SK-N-SH treated with all-trans-retinoic acid at 6 μM for 48 hours (cell line): ENCODE measurements around the gene SPOUT1.

Experiments used
- ATAC-seq: fragments of 200-7000 bp; cut with Tn5 transposase; 3 replicates; pipeline ENCODE4 v1.9.1; 2020; ENCODE audit warnings: mild to moderate bottlenecking, moderate library complexity
- ARNTL ChIP-seq: fragments of 450-650 bp; formaldehyde crosslinking; IDR thresholded peaks from 2 replicates; pipeline ENCODE4 v1.5.0; 2020; ENCODE audit warnings: low read depth, mild to moderate bottlenecking, moderate library complexity, borderline replicate concordance
- CREB5 ChIP-seq: fragments of 250-450 bp; sonication (Bioruptor Pico); IDR thresholded peaks from 2 replicates; pipeline ENCODE4 v1.5.1; 2020; ENCODE audit warnings: low read depth, mild to moderate bottlenecking, moderate library complexity
- CSDC2 ChIP-seq: fragments of 250-450 bp; sonication (Bioruptor Pico); IDR thresholded peaks from 2 replicates; pipeline ENCODE4 v1.5.0; 2020; ENCODE audit warnings: mild to moderate bottlenecking, moderate library complexity
- CSRNP3 ChIP-seq: fragments of 250-450 bp; sonication (Bioruptor Pico); IDR thresholded peaks from 2 replicates; pipeline ENCODE4 v1.5.1; 2021; ENCODE audit warnings: mild to moderate bottlenecking, moderate library complexity
- ESRRG ChIP-seq: fragments of 250-450 bp; sonication (Bioruptor Pico); IDR thresholded peaks from 2 replicates; pipeline ENCODE4 v1.6.1; 2021; ENCODE audit warnings: mild to moderate bottlenecking
- GLIS3 ChIP-seq: fragments of 250-450 bp; sonication (Bioruptor Pico); IDR thresholded peaks from 2 replicates; pipeline ENCODE4 v1.5.0; 2020; ENCODE audit warnings: mild to moderate bottlenecking, moderate library complexity
- ISL1 ChIP-seq: fragments of 250-450 bp; sonication (Bioruptor Pico); IDR thresholded peaks from 2 replicates; pipeline ENCODE4 v2.1.2; 2022; ENCODE audit warnings: mild to moderate bottlenecking, moderate library complexity
- OSR1 ChIP-seq: fragments of 250-450 bp; sonication (Bioruptor Pico); IDR thresholded peaks from 2 replicates; pipeline ENCODE4 v1.8.0; 2022; ENCODE audit warnings: moderate library complexity, mild to moderate bottlenecking, inconsistent platforms
- POU6F1 ChIP-seq: fragments of 250-450 bp; sonication (Bioruptor Pico); IDR thresholded peaks from 2 replicates; pipeline ENCODE4 v1.8.0; 2021; ENCODE audit warnings: low read depth, mild to moderate bottlenecking, moderate library complexity, borderline replicate concordance
- RARB ChIP-seq: fragments of 250-450 bp; sonication (Bioruptor Pico); IDR thresholded peaks from 2 replicates; pipeline ENCODE4 v1.8.0; 2021; ENCODE audit warnings: mild to moderate bottlenecking, moderate library complexity
- SNAI2 ChIP-seq: fragments of 250-450 bp; sonication (Bioruptor Pico); IDR thresholded peaks from 2 replicates; pipeline ENCODE4 v1.5.0; 2020; ENCODE audit warnings: mild to moderate bottlenecking, moderate library complexity
- TCF4 ChIP-seq: fragments of 250-450 bp; sonication (Bioruptor Pico); IDR thresholded peaks from 2 replicates; pipeline ENCODE4 v1.8.0; 2021; ENCODE audit warnings: mild to moderate bottlenecking, moderate library complexity, borderline replicate concordance
- TOX ChIP-seq: fragments of 250-450 bp; sonication (Bioruptor Pico); IDR thresholded peaks from 2 replicates; pipeline ENCODE4 v1.8.0; 2021; ENCODE audit warnings: mild to moderate bottlenecking, moderate library complexity, borderline replicate concordance
- TSHZ2 ChIP-seq: fragments of 250-450 bp; sonication (Bioruptor Pico); IDR thresholded peaks from 2 replicates; pipeline ENCODE4 v1.5.0; 2020; ENCODE audit warnings: mild to moderate bottlenecking, moderate library complexity
- ZC3H10 ChIP-seq: fragments of 250-450 bp; sonication (Bioruptor Pico); IDR thresholded peaks from 2 replicates; pipeline ENCODE4 v1.5.1; 2021; ENCODE audit warnings: mild to moderate bottlenecking, moderate library complexity
- ZFP3 ChIP-seq: fragments of 250-450 bp; sonication (Bioruptor Pico); IDR thresholded peaks from 2 replicates; pipeline ENCODE4 v1.5.0; 2020; ENCODE audit warnings: mild to moderate bottlenecking, moderate library complexity
- ZFP30 ChIP-seq: fragments of 450-650 bp; formaldehyde crosslinking; IDR thresholded peaks from 2 replicates; pipeline ENCODE4 v1.5.0; 2022; ENCODE audit warnings: mild to moderate bottlenecking, moderate library complexity
- ZNF565 ChIP-seq: fragments of 450-650 bp; formaldehyde crosslinking; conservative IDR thresholded peaks from 2 replicates; pipeline ENCODE4 v1.5.0; 2020; ENCODE audit warnings: low read depth, mild to moderate bottlenecking, moderate library complexity
- ZNF70 ChIP-seq: fragments of 450-650 bp; formaldehyde crosslinking; IDR thresholded peaks from 2 replicates; pipeline ENCODE4 v1.5.0; 2020; ENCODE audit warnings: mild to moderate bottlenecking, moderate library complexity
- ZNF8 ChIP-seq: fragments of 450-650 bp; formaldehyde crosslinking; IDR thresholded peaks from 2 replicates; pipeline ENCODE4 v1.5.0; 2020; ENCODE audit warnings: mild to moderate bottlenecking, moderate library complexity

SPOUT1 gene

GRCh38 chr9:128841694-128842492 is 12.3 kb upstream of the SPOUT1 start:
- no peak for ATAC-seq
- no peak for TF ChIP-seq CREB5
- no peak for TF ChIP-seq CSRNP3 (CRISPR knock-in tag)
- no peak for TF ChIP-seq TSHZ2 (CRISPR knock-in tag)
- TF ChIP-seq CSDC2 (CRISPR knock-in tag): no peak
- no peak for TF ChIP-seq ARNTL

GRCh38 chr9:128840524-128840923 is 10.9 kb upstream of the SPOUT1 start:
- no peak for ATAC-seq
- no peak for TF ChIP-seq RARB (CRISPR knock-in tag)
- no peak for TF ChIP-seq ZNF70 (CRISPR knock-in tag)
- no peak for TF ChIP-seq ZNF8
- TF ChIP-seq TSHZ2 (CRISPR knock-in tag): no peak
- no peak for TF ChIP-seq TOX (CRISPR knock-in tag)
- no peak for TF ChIP-seq ZNF565 (CRISPR knock-in tag)
- TF ChIP-seq POU6F1 (CRISPR knock-in tag): no peak
- TF ChIP-seq CSRNP3 (CRISPR knock-in tag): no peak
- no peak for TF ChIP-seq ESRRG (CRISPR knock-in tag)
- TF ChIP-seq CSDC2 (CRISPR knock-in tag): no peak
- no peak for TF ChIP-seq ZC3H10
- TF ChIP-seq SNAI2 (CRISPR knock-in tag): no peak
- TF ChIP-seq OSR1 (CRISPR knock-in tag): no peak
- no peak for TF ChIP-seq TCF4 (CRISPR knock-in tag)
- TF ChIP-seq ZFP3: no peak

- ATAC-seq: no peak
- no peak for TF ChIP-seq ZNF70 (CRISPR knock-in tag)
- TF ChIP-seq ZFP3: no peak
- TF ChIP-seq GLIS3 (CRISPR knock-in tag): no peak
- TF ChIP-seq ISL1 (CRISPR knock-in tag): no peak
- TF ChIP-seq ZNF565 (CRISPR knock-in tag): no peak
- no peak for TF ChIP-seq ZFP30 (CRISPR knock-in tag)
- TF ChIP-seq TCF4 (CRISPR knock-in tag): no peak
- no peak for TF ChIP-seq CREB5
- no peak for TF ChIP-seq POU6F1 (CRISPR knock-in tag)
- no peak for TF ChIP-seq SNAI2 (CRISPR knock-in tag)
These were observed 8.7 kb upstream of the SPOUT1 start for GRCh38 chr9:128838338-128838737.
